Neuron (in vitro differentiated cells): ENCODE data around the gene ZBTB47.

ENCODE experiments used
- H2AFZ ChIP-seq: one replicate; pipeline ENCODE4 v1.6.1; 2013; ENCODE audit warnings: low read depth, mild to moderate bottlenecking, inconsistent platforms, low read length, moderate library complexity
- H3K27me3 ChIP-seq: one replicate; pipeline ENCODE4 v1.6.1; 2013; ENCODE audit warnings: low read length; ENCODE audit not compliant: insufficient read depth
- H3K36me3 ChIP-seq: one replicate; pipeline ENCODE4 v1.6.1; 2013; ENCODE audit warnings: low read length; ENCODE audit not compliant: insufficient read depth
- H3K4me1 ChIP-seq: one replicate; pipeline ENCODE4 v1.6.1; 2013; ENCODE audit warnings: low read length; ENCODE audit not compliant: insufficient read depth
- H3K4me3 ChIP-seq: 2 replicates; pipeline ENCODE4 v1.5.1; 2013; ENCODE audit warnings: mild to moderate bottlenecking, low read length, moderate library complexity
- H3K9me3 ChIP-seq: one replicate; pipeline ENCODE4 v1.6.1; 2013; ENCODE audit warnings: low read length

ZBTB47 gene

GRCh38 chr3:42655980-42656679 lies 2.6 kb downstream of the ZBTB47 start:
- peaks cover 25% of the 10 kb centered on the region for H3K4me1 ChIP-seq
- no peaks in the 10 kb centered on the region for H3K9me3 ChIP-seq
- H3K36me3 ChIP-seq = peaks cover 3% of the 10 kb centered on the region
- no peak overlapping the region for H2AFZ ChIP-seq
- no peaks in the 10 kb centered on the region for H3K27me3 ChIP-seq
- H3K4me3 ChIP-seq = no peak overlapping the region

- Histone ChIP-seq H3K4me3 (no peak overlapping the region), H3K4me1 (peaks cover 25% of the 10 kb centered on the region), H3K27me3 (no peaks in the 10 kb centered on the region), H3K36me3 (peaks cover 3% of the 10 kb centered on the region), H2AFZ (no peak overlapping the region), H3K9me3 (no peaks in the 10 kb centered on the region)
Observed at GRCh38 chr3:42656680-42657610, 3.4 kb downstream of the ZBTB47 start.

GRCh38 chr3:42657675-42658074 lies 4.2 kb downstream of the ZBTB47 start:
- no peak overlapping the region for H2AFZ ChIP-seq
- H3K9me3 ChIP-seq = no peaks in the 10 kb centered on the region
- H3K27me3 ChIP-seq = no peaks in the 10 kb centered on the region
- H3K4me1 ChIP-seq = peaks cover 21% of the 10 kb centered on the region
- H3K36me3 ChIP-seq = peaks cover 3% of the 10 kb centered on the region
- no peak overlapping the region for H3K4me3 ChIP-seq

GRCh38 chr3:42658091-42658770 lies 4.7 kb downstream of the ZBTB47 start:
- Histone ChIP-seq H3K9me3 (no peaks in the 10 kb centered on the region), H3K36me3 (peaks cover 3% of the 10 kb centered on the region), H2AFZ (no peak overlapping the region), H3K27me3 (no peaks in the 10 kb centered on the region), H3K4me1 (peaks cover 15% of the 10 kb centered on the region), H3K4me3 (no peak overlapping the region)

- Histone ChIP-seq H2AFZ (no peak overlapping the region), H3K9me3 (no peaks in the 10 kb centered on the region), H3K4me1 (peaks cover 9% of the 10 kb centered on the region), H3K27me3 (no peaks in the 10 kb centered on the region), H3K4me3 (no peak overlapping the region), H3K36me3 (peaks cover 3% of the 10 kb centered on the region)
Observed at GRCh38 chr3:42658771-42659390, 5.4 kb downstream of the ZBTB47 start.

GRCh38 chr3:42659451-42660130 lies 6.1 kb downstream of the ZBTB47 start:
- no peaks in the 10 kb centered on the region for H3K27me3 ChIP-seq
- H3K4me3 ChIP-seq = no peak overlapping the region
- H3K36me3 ChIP-seq = peaks cover 3% of the 10 kb centered on the region
- H3K4me1 ChIP-seq = peaks cover 7% of the 10 kb centered on the region
- H2AFZ ChIP-seq = no peak overlapping the region
- H3K9me3 ChIP-seq = no peaks in the 10 kb centered on the region

- no peak overlapping the region for H2AFZ ChIP-seq
- H3K36me3 ChIP-seq = peaks cover 3% of the 10 kb centered on the region
- H3K4me3 ChIP-seq = no peak overlapping the region
- no peaks in the 10 kb centered on the region for H3K9me3 ChIP-seq
- H3K4me1 ChIP-seq = peaks cover 2% of the 10 kb centered on the region
- no peaks in the 10 kb centered on the region for H3K27me3 ChIP-seq
Observed at GRCh38 chr3:42660131-42660715, 6.7 kb downstream of the ZBTB47 start.

GRCh38 chr3:42660898-42661297 lies 7.4 kb downstream of the ZBTB47 start:
- H3K27me3 ChIP-seq = no peaks in the 10 kb centered on the region
- no peaks in the 10 kb centered on the region for H3K9me3 ChIP-seq
- peaks cover 3% of the 10 kb centered on the region for H3K36me3 ChIP-seq
- H3K4me3 ChIP-seq = no peak overlapping the region
- no peaks in the 10 kb centered on the region for H3K4me1 ChIP-seq
- H2AFZ ChIP-seq = no peak overlapping the region

- Histone ChIP-seq H2AFZ (no peak overlapping the region), H3K4me3 (no peak overlapping the region), H3K4me1 (no peaks in the 10 kb centered on the region), H3K9me3 (no peaks in the 10 kb centered on the region), H3K27me3 (no peaks in the 10 kb centered on the region), H3K36me3 (peaks cover 3% of the 10 kb centered on the region)
Observed at GRCh38 chr3:42661593-42662022, 8.1 kb downstream of the ZBTB47 start.

GRCh38 chr3:42662037-42662812 lies 8.7 kb downstream of the ZBTB47 start:
- H2AFZ ChIP-seq = no peak overlapping the region
- H3K9me3 ChIP-seq = no peaks in the 10 kb centered on the region

GRCh38 chr3:42662813-42663535 lies 9.5 kb downstream of the ZBTB47 start:
- Histone ChIP-seq H3K9me3 (no peaks in the 10 kb centered on the region), H3K4me3 (no peak overlapping the region), H3K4me1 (peaks cover 4% of the 10 kb centered on the region), H3K36me3 (peaks cover 3% of the 10 kb centered on the region), H2AFZ (no peak overlapping the region), H3K27me3 (no peaks in the 10 kb centered on the region)

More at GRCh38 chr3:42662037-42662812, 8.7 kb downstream of the ZBTB47 start:
- H3K27me3 ChIP-seq = no peaks in the 10 kb centered on the region
- peaks cover 3% of the 10 kb centered on the region for H3K36me3 ChIP-seq
- H3K4me3 ChIP-seq = no peak overlapping the region
- H3K4me1 ChIP-seq = no peaks in the 10 kb centered on the region
